ENCODE results near the gene ZBTB7A.

The ZBTB7A gene

DNA sequence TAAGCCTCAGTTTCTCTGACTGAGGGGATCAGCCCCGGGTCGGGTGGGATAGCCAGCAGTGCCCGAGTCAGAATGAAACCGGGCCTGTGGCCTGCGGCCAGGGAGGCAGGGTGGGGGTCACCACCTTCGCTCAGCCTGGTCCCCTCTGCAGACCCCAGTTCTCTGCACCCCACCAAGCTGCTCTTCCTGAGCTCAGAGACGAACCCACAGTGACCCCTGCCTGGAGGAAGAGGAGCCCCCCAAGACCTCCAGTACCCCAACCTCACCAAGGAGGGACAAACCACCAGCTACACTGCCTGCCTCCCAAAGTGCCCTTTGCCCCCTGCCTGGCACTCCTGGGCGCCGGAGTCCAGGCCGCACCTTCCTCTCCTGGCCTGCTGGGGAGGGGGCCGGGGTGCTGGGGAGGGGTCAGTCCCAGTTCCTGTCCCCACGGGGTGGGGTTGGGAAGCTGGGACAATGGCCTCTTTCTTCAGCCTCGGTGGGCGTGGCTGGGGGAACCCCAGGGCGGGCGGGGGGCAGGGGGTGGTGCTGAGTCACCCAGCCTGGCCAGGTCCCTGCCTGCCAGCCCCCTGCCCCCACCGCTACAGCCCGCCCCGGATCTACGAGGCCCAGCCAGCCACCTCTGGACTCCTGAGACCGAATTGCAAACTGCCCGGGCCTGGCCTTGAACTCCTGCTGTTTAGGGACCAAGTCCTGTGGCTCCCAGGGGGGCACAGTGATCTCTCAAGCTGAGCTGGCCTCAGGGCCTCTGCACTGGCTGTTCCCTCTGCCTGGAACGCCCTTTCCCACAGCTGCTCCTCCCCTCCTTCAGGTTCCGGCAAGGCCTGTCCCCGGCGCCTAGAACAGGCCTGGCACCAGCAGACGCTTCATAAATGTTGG is 14.3 kb downstream of the ZBTB7A start:
- Histone ChIP-seq H3K9me3 (ENCODE audit: severe bottlenecking) (no peaks in the 10 kb centered on the region), H3K36me3 (peaks cover 81% of the 10 kb centered on the region), H3K27ac (no peak overlapping the region), H3K27me3 (ENCODE audit: insufficient read depth, low read depth, severe bottlenecking) (no peaks in the 10 kb centered on the region), H3K4me3 (ENCODE audit: low read depth, low read length) (no peak overlapping the region)
- no peak for DNase-seq
- TF ChIP-seq, protein P1, sequence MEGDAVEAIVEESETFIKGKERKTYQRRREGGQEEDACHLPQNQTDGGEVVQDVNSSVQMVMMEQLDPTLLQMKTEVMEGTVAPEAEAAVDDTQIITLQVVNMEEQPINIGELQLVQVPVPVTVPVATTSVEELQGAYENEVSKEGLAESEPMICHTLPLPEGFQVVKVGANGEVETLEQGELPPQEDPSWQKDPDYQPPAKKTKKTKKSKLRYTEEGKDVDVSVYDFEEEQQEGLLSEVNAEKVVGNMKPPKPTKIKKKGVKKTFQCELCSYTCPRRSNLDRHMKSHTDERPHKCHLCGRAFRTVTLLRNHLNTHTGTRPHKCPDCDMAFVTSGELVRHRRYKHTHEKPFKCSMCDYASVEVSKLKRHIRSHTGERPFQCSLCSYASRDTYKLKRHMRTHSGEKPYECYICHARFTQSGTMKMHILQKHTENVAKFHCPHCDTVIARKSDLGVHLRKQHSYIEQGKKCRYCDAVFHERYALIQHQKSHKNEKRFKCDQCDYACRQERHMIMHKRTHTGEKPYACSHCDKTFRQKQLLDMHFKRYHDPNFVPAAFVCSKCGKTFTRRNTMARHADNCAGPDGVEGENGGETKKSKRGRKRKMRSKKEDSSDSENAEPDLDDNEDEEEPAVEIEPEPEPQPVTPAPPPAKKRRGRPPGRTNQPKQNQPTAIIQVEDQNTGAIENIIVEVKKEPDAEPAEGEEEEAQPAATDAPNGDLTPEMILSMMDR (IDR thresholded peaks at IDR 0.05; ENCODE audit: low read depth, low read length) = no peak

DNA sequence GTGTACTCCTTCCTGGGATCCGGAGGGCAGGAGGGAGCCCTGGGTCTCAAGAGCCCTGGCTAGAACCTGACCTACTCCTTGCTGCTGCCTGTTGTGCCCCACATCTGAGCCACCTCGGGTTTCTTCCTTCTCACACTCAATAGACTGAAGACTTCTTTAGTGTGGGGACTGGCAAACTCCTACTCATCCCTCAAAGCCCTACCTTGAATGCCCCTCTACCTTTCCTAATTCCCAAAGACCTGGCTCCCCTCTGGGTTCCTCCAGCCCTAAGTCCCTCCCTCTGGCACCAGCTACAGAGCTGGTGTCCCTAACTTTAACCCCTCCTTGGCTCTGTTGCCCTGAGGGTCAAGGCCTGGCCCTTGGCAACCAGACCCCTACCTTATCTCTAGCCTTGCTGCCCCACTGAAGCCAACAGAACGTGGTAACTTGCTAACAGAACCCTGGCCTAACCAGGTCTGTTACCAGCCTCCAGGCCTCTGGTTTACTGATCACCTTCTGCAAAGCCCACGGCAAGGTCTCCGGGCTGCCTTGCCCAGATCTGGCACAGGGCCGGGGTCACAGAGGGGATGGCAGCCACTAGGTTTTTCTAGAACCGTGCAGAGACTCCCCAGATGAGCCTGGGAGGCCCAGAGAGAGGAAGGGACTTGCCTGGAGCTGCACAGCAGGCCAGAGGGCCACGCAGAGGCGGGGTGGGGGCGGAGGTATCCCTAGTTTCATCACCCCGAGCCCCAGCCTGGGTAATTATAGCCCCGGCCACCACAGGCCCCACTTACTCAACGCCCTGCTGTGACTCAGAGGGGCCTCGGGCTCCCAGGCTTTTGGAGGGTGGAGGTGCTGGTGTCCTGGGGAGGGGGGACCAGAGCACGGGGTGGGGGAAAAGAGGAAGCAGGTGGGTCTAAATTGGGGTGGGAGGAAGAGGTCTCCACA is 15.3 kb downstream of the ZBTB7A start:
- H3K4me3 ChIP-seq (ENCODE audit: low read depth, low read length) = no peak overlapping the region
- H3K27ac ChIP-seq = no peak overlapping the region
- no peaks in the 10 kb centered on the region for H3K9me3 ChIP-seq (ENCODE audit: severe bottlenecking)
- H3K36me3 ChIP-seq = peaks cover 76% of the 10 kb centered on the region
- H3K27me3 ChIP-seq (ENCODE audit: insufficient read depth, low read depth, severe bottlenecking) = no peaks in the 10 kb centered on the region
- no peak for DNase-seq
- TF ChIP-seq, protein P1 (IDR thresholded peaks at IDR 0.05; ENCODE audit: low read depth, low read length) = no peak

DNA sequence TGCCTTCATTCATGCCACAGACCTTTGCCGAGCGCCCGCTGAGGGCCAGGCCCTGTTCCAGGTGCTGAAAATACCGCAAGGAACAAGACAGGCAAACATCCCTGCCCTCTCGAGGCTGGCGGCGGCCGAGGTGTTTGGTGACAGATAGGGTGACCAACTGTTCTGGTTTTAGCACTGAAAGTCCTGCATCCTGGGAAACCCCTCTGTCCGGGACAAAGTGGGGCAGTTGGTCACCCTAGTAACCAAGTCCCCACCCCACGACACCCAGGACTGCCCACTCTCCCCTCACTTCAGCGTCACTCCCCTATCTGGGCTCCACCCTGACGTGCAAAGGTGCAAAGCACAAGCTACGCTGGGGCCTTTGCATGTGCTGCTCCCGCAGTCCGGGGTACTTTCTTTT is 17.3 kb downstream of the ZBTB7A start:
- H3K4me3 ChIP-seq (ENCODE audit: low read depth, low read length) = no peak overlapping the region
- no peaks in the 10 kb centered on the region for H3K9me3 ChIP-seq (ENCODE audit: severe bottlenecking)
- no peaks in the 10 kb centered on the region for H3K27me3 ChIP-seq (ENCODE audit: insufficient read depth, low read depth, severe bottlenecking)
- no peak for DNase-seq
- peaks cover 63% of the 10 kb centered on the region for H3K36me3 ChIP-seq
- no peak overlapping the region for H3K27ac ChIP-seq
- TF ChIP-seq, protein P1 (IDR thresholded peaks at IDR 0.05; ENCODE audit: low read depth, low read length) = no peak

DNA sequence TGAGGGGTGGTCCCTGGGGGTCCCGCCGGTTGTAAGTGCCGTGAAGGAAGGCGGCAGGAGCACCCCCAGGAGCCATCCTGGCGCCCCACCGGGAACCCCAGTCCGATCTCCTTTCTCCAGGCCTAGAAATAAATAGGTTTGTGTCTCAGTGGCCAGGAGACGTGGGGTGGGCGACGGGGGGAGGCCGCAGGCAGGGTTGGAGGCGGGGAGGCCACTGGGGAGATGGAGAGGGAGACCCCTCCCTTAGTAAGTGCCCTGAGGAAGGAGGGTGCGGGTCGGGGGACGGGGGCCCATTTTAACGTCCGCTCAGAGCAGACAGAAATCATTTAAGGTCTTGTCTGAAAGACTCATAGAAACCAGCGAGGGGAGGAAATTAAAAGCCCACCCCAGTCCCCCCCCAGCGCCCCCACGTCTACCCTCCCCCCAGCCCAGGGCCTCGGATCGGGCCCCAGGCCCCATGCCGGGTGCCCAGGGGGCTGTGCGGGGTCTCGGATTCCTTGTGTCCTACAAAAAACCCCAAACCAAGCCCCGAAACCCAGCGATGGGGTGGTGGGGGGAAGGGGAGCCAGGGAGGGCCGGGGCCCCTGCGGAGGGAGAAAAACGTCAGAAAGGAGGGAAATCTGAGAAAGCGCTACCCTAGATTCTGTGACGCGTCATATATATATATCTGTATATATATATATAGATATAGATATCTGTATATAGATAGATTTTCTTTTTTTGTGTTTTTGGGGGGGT is 19.6 kb downstream of the ZBTB7A start:
- Histone ChIP-seq H3K9me3 (ENCODE audit: severe bottlenecking) (no peaks in the 10 kb centered on the region), H3K36me3 (peaks cover 43% of the 10 kb centered on the region), H3K4me3 (ENCODE audit: low read depth, low read length) (no peak overlapping the region), H3K27me3 (ENCODE audit: insufficient read depth, low read depth, severe bottlenecking) (no peaks in the 10 kb centered on the region), H3K27ac (no peak overlapping the region)
- TF ChIP-seq, protein P1 (IDR thresholded peaks at IDR 0.05; ENCODE audit: low read depth, low read length) = no peak
- no peak for DNase-seq

DNA sequence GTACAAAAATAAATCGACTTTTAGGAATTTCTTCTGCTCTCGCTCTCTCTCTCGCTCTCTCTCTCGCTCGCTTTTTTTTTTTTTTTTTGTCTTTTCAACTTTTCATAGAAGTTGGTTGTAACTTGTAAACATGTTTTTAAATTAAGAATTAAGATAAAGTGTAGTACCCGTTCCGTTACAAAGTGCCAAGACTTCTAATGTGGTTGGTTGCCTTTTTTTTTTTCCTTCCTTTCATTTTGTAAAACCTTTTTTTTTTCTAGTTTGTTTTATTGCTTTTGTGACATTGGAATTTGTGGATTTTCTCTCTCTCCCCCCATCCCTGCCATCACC is 20.4 kb downstream of the ZBTB7A start:
- Histone ChIP-seq H3K9me3 (ENCODE audit: severe bottlenecking) (no peaks in the 10 kb centered on the region), H3K4me3 (ENCODE audit: low read depth, low read length) (no peak overlapping the region), H3K27ac (no peak overlapping the region), H3K27me3 (ENCODE audit: insufficient read depth, low read depth, severe bottlenecking) (no peaks in the 10 kb centered on the region), H3K36me3 (peaks cover 35% of the 10 kb centered on the region)
- no peak for DNase-seq
- TF ChIP-seq, protein P1 (IDR thresholded peaks at IDR 0.05; ENCODE audit: low read depth, low read length) = no peak
